ENCODE results near the gene C11orf65. TPM values are rescaled to one million over a fixed set of nuclear protein-coding genes. Genes with fewer than 3 reads are reported as not detected.
"Not testable (repeated sequence)": the region's sequence is repeated elsewhere in the genome, so short reads cannot be mapped to it uniquely, and the experiment has no call there.

C11orf65 gene
- total RNA-seq, 1 donor from 2014 or later: 0.46 TPM

GRCh38 chr11:108432783-108433182, 34.5 kb downstream of the C11orf65 start:
- Histone ChIP-seq H3K27me3 (no peaks in the 10 kb centered on the region), H3K4me1 (no peaks in the 10 kb centered on the region), H3K9me3 (peaks cover 6% of the 10 kb centered on the region), H3K4me3 (no peak overlapping the region), H3K36me3 (no peaks in the 10 kb centered on the region), H3K27ac (no peak overlapping the region)
- no peak for ATAC-seq
- no peak for TF ChIP-seq CTCF (IDR thresholded peaks at IDR 0.05)
- DNase-seq: no peak
- intact Hi-C loops (cut with DNase I): no loop called here

- no peak for DNase-seq
- intact Hi-C loops (cut with DNase I): no loop called here
- no peaks in the 10 kb centered on the region for H3K36me3 ChIP-seq
- H3K4me3 ChIP-seq: no peak overlapping the region
- no peak for ATAC-seq
- no peaks in the 10 kb centered on the region for H3K27me3 ChIP-seq
- no peak for TF ChIP-seq CTCF (IDR thresholded peaks at IDR 0.05)
- no peaks in the 10 kb centered on the region for H3K4me1 ChIP-seq
- no peak overlapping the region for H3K27ac ChIP-seq
- H3K9me3 ChIP-seq: peaks cover 6% of the 10 kb centered on the region
These were observed 35.3 kb downstream of the C11orf65 start for GRCh38 chr11:108431997-108432396.

GRCh38 chr11:108431370-108431769, 36.0 kb downstream of the C11orf65 start:
- intact Hi-C loops (cut with DNase I): no loop called here
- Histone ChIP-seq H3K27me3 (no peaks in the 10 kb centered on the region), H3K4me1 (no peaks in the 10 kb centered on the region), H3K9me3 (peaks cover 2% of the 10 kb centered on the region), H3K36me3 (no peaks in the 10 kb centered on the region), H3K4me3 (no peak overlapping the region), H3K27ac (no peak overlapping the region)
- DNase-seq (no peak), ATAC-seq (no peak)
- no peak for TF ChIP-seq CTCF (IDR thresholded peaks at IDR 0.05)

GRCh38 chr11:108417551-108417950, 49.8 kb downstream of the C11orf65 start:
- DNase-seq; intact Hi-C loops (cut with DNase I); H3K27me3 ChIP-seq: not testable (repeated sequence)

GRCh38 chr11:108414958-108415357, 52.4 kb downstream of the C11orf65 start:
- DNase-seq: no peak
- no peak for ATAC-seq
- Histone ChIP-seq H3K36me3 (no peaks in the 10 kb centered on the region), H3K4me1 (no peaks in the 10 kb centered on the region), H3K4me3 (no peak overlapping the region), H3K27me3 (no peaks in the 10 kb centered on the region), H3K27ac (no peak overlapping the region), H3K9me3 (no peaks in the 10 kb centered on the region)
- TF ChIP-seq CTCF (IDR thresholded peaks at IDR 0.05): no peak
- intact Hi-C loops (cut with DNase I): no loop called here

More at GRCh38 chr11:108417551-108417950, 49.8 kb downstream of the C11orf65 start:
- peak; percentile 29 for TF ChIP-seq CTCF (IDR thresholded peaks at IDR 0.05)
- not testable (repeated sequence) for H3K36me3 ChIP-seq, H3K4me1 ChIP-seq, ATAC-seq, H3K27ac ChIP-seq, H3K4me3 ChIP-seq, H3K9me3 ChIP-seq

GRCh38 chr11:108405706-108406105, 61.6 kb downstream of the C11orf65 start:
- Histone ChIP-seq H3K4me1 (no peaks in the 10 kb centered on the region), H3K9me3 (no peaks in the 10 kb centered on the region), H3K27me3 (no peaks in the 10 kb centered on the region), H3K4me3 (no peak overlapping the region), H3K36me3 (no peaks in the 10 kb centered on the region), H3K27ac (no peak overlapping the region)
- DNase-seq (no peak), ATAC-seq (no peak)
- no peak for TF ChIP-seq CTCF (IDR thresholded peaks at IDR 0.05)
- intact Hi-C loops (cut with DNase I): no loop called here

All from upper lobe of right lung (tissue), 1 donor.